A673 (cell line): Measurements from ENCODE around the gene SEZ6L. TPM values are rescaled to one million over a fixed set of nuclear protein-coding genes. Genes with fewer than 3 reads are reported as not detected.

Experiments used
- BruUV-seq: library from RNA; stranded (reverse); fragments of 400-500 nt; replicated peaks from 2 replicates; lab custom pipeline; 2021; lab: Mats Ljungman, UMichigan
- CTCF ChIA-PET: fragments of 300-600 bp; sonication (Branson Sonifier 250); formaldehyde crosslinking; loops from one replicate; lab custom pipeline; 2022; ENCODE audit warnings: antibody characterized with exemption; lab: Charles Lee
- POLR2A ChIA-PET: fragments of 300-600 bp; sonication (Branson Sonifier 250); formaldehyde crosslinking; loops from one replicate; lab custom pipeline; 2022; ENCODE audit warnings: antibody characterized with exemption; ENCODE audit not compliant: low non-redundant PET; lab: Charles Lee
- DNase-seq: peaks from one replicate; pipeline ENCODE4 v3.0.0-alpha.2; 2015; ENCODE audit warnings: low spot score
- H3K27ac ChIP-seq: fragments of 200-600 bp; sonication (generic); 2 replicates; pipeline ENCODE4 v1.5.1; 2016; ENCODE audit warnings: mixed run types, low read depth, mild to moderate bottlenecking, mixed read lengths, antibody characterized with exemption, low read length; ENCODE audit not compliant: poor library complexity, severe bottlenecking
- H3K27me3 ChIP-seq: fragments of 200-600 bp; sonication (generic); replicated peaks from 2 replicates; pipeline ENCODE4 v1.6.1; 2017; ENCODE audit warnings: mixed run types, low read depth, mild to moderate bottlenecking, mixed read lengths, antibody characterized with exemption, low read length; ENCODE audit not compliant: insufficient read depth, poor library complexity
- H3K36me3 ChIP-seq: fragments of 200-600 bp; sonication (generic); 2 replicates; pipeline ENCODE4 v1.6.1; 2016; ENCODE audit warnings: mixed run types, mild to moderate bottlenecking, mixed read lengths, antibody characterized with exemption, low read length; ENCODE audit not compliant: insufficient read depth, poor library complexity, severe bottlenecking
- H3K4me1 ChIP-seq: fragments of 200-600 bp; sonication (generic); 2 replicates; pipeline ENCODE4 v1.6.1; 2017; ENCODE audit warnings: mixed run types, mild to moderate bottlenecking, mixed read lengths, antibody characterized with exemption, low read length; ENCODE audit not compliant: insufficient read depth, poor library complexity, severe bottlenecking
- H3K4me3 ChIP-seq: fragments of 200-600 bp; sonication (generic); 2 replicates; pipeline ENCODE4 v1.5.1; 2016; ENCODE audit warnings: low read depth, mixed run types, mild to moderate bottlenecking, mixed read lengths, low read length; ENCODE audit not compliant: poor library complexity, severe bottlenecking
- H3K9me3 ChIP-seq: fragments of 200-600 bp; sonication (generic); 2 replicates; pipeline ENCODE4 v1.6.1; 2016; ENCODE audit warnings: mixed run types, low read depth, mild to moderate bottlenecking, mixed read lengths, antibody characterized with exemption, low read length; ENCODE audit not compliant: poor library complexity, severe bottlenecking
- EZH2 ChIP-seq: fragments of 200-600 bp; sonication (generic); IDR thresholded peaks from 2 replicates; pipeline ENCODE4 v1.6.1; 2017; ENCODE audit warnings: borderline replicate concordance, low read depth, mild to moderate bottlenecking, mixed read lengths, antibody characterized with exemption, low read length; ENCODE audit not compliant: poor library complexity, severe bottlenecking
- intact Hi-C: fragments of 100-400 bp; cut with micrococcal nuclease; formaldehyde crosslinking; loops from one replicate; pipeline ENCODE4 v1.10.0; 2022; ENCODE audit not compliant: unreplicated experiment
- total RNA-seq: library from RNA; stranded (reverse); gene quantifications from 2 replicates; pipeline ENCODE4 v1.2.3, GENCODE V29; 2021
- TF ChIP-seq, protein P1 (sequence below): fragments of 300-800, 200-600 bp; sonication (generic); conservative IDR thresholded peaks from 2 replicates; pipeline ENCODE4 v1.5.1; 2017; ENCODE audit warnings: low read depth, mild to moderate bottlenecking, antibody characterized with exemption, low read length, moderate library complexity, mixed read lengths

SEZ6L gene
- total RNA-seq, 1 experiment from 2014 or later, result 6.3 TPM

DNA sequence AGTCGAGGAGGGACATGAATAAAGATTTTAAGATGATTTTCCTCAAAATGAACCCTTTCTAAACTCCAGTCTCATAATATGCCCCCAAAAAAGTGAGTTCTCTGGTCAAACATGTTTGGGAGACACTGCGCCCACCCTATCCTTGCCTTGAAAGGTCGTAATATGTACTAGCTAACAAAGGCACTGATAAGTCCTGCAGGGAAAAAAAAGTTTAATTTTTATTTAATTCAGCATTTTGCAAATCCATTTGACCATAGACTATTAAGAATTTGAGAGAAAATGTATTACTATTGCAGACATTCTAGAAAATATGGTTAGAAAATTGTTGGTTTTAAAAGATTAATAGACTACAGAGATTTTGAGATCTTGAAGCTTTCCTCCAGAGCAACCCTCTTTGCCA, 139.2 kb downstream of the SEZ6L start:
- intact Hi-C loops, result no loop called here
- DNase-seq, result no peak
- no peak for TF ChIP-seq EZH2
- TF ChIP-seq, protein P1, sequence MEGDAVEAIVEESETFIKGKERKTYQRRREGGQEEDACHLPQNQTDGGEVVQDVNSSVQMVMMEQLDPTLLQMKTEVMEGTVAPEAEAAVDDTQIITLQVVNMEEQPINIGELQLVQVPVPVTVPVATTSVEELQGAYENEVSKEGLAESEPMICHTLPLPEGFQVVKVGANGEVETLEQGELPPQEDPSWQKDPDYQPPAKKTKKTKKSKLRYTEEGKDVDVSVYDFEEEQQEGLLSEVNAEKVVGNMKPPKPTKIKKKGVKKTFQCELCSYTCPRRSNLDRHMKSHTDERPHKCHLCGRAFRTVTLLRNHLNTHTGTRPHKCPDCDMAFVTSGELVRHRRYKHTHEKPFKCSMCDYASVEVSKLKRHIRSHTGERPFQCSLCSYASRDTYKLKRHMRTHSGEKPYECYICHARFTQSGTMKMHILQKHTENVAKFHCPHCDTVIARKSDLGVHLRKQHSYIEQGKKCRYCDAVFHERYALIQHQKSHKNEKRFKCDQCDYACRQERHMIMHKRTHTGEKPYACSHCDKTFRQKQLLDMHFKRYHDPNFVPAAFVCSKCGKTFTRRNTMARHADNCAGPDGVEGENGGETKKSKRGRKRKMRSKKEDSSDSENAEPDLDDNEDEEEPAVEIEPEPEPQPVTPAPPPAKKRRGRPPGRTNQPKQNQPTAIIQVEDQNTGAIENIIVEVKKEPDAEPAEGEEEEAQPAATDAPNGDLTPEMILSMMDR, result no peak
- Histone ChIP-seq H3K4me3 (no peak overlapping the region), H3K27me3 (peaks cover 26% of the 10 kb centered on the region), H3K4me1 (no peaks in the 10 kb centered on the region), H3K27ac (no peak overlapping the region), H3K9me3 (no peaks in the 10 kb centered on the region), H3K36me3 (no peaks in the 10 kb centered on the region)
- CTCF ChIA-PET, result no interaction called here
- POLR2A ChIA-PET, result no interaction called here
- no TSS peak for BruUV-seq

DNA sequence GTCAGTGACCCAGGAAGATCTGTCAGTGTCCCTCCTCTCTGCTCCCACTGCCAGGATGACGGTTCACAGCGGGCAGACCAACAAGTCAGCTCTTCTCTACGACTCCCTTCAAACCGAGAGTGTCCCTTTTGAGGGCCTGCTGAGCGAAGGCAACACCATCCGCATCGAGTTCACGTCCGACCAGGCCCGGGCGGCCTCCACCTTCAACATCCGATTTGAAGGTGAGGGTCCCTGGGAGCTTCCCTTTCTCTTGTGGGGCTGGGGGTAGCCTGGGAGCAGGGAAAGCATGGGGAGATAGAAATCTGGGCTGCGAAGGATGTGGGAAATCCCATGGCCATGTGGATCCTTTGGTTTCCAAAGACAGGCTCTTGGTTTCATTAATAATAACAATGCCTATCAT, 141.4 kb downstream of the SEZ6L start:
- TF ChIP-seq, protein P1, result no peak
- TF ChIP-seq EZH2, result no peak
- no peak overlapping the region for H3K4me3 ChIP-seq
- ChIA-PET POLR2A (no interaction called here), CTCF (no interaction called here)
- no peak overlapping the region for H3K27ac ChIP-seq
- intact Hi-C loops, result no loop called here
- no TSS peak for BruUV-seq
- no peak for DNase-seq
- no peaks in the 10 kb centered on the region for H3K4me1 ChIP-seq
- H3K36me3 ChIP-seq, result no peaks in the 10 kb centered on the region
- H3K27me3 ChIP-seq, result peaks cover 12% of the 10 kb centered on the region
- no peaks in the 10 kb centered on the region for H3K9me3 ChIP-seq

DNA sequence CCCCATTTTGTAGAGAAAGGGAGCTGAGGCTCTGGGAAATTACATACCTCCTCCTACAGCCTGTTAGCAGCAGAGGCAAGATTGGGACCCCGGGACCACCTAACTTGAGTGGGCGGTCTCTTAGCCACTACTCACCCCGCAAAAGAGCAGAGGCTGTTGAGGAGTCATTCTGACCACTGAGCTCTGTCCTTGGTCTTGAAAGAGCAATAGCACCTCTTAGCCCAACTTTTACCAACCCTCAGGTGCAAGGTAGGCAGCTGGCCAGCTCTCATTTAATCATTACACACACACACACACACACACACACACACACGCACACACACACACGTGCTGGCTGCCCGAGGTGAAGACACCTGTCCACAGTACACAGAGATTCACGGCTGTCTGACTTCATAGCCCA, 144.0 kb downstream of the SEZ6L start:
- no peak for DNase-seq
- H3K9me3 ChIP-seq, result no peaks in the 10 kb centered on the region
- H3K27me3 ChIP-seq, result peaks cover 10% of the 10 kb centered on the region
- H3K36me3 ChIP-seq, result no peaks in the 10 kb centered on the region
- H3K27ac ChIP-seq, result no peak overlapping the region
- intact Hi-C loops, result no loop called here
- ChIA-PET POLR2A (interaction anchor here (0.6 kb wide), 1 partner anchor 10 kb away, joined by 3 read pairs; no protein-coding TSS in a partner anchor), CTCF (interaction anchor here (0.5 kb wide), 1 partner anchor 110 kb away, joined by 3 read pairs; no protein-coding TSS in a partner anchor)
- TF ChIP-seq, protein P1, result no peak
- TF ChIP-seq EZH2, result no peak
- H3K4me1 ChIP-seq, result no peaks in the 10 kb centered on the region
- H3K4me3 ChIP-seq, result no peak overlapping the region
- BruUV-seq, result no TSS peak
